Suppressor macrophage treated with lipopolysaccharide for 1 hour (primary cell): Measurements from ENCODE around the gene ARL4A.
"Not testable (repeated sequence)": the region's sequence is repeated elsewhere in the genome, so short reads cannot be mapped to it uniquely, and the experiment has no call there.

ENCODE experiments used
- DNase-seq, 3 donors: peaks; one replicate each; pipeline ENCODE4 v3.0.0-alpha.2; 2020 to 2022

Gene ARL4A

GRCh38 chr7:12686891-12687717 is at the start of gene ARL4A:
ARL4A (plus strand) TSS chr7:12687633; CDS start chr7:12688255, 622 bp downstream.
- DNase-seq, result peak; percentile 99

- DNase-seq, result peak; percentile 12 to 51 (median 37)
Measured at GRCh38 chr7:12637819-12638592, 49.4 kb upstream of the ARL4A start.

GRCh38 chr7:12638851-12639456 is 48.5 kb upstream of the ARL4A start:
- peak; percentile 45 to 87 (median 82) for DNase-seq

- DNase-seq, result no peak
Measured at GRCh38 chr7:12640299-12641096, 46.9 kb upstream of the ARL4A start.

GRCh38 chr7:12641196-12641595 is 46.2 kb upstream of the ARL4A start:
- no peak for DNase-seq

- DNase-seq, result no peak
Measured at GRCh38 chr7:12642508-12642907, 44.9 kb upstream of the ARL4A start.

GRCh38 chr7:12643001-12643643 is 44.3 kb upstream of the ARL4A start:
- DNase-seq, result no peak

- peak; percentile 65 to 83 (median 82) for DNase-seq
Measured at GRCh38 chr7:12643644-12644043, 43.8 kb upstream of the ARL4A start.

GRCh38 chr7:12645212-12645611 is 42.2 kb upstream of the ARL4A start:
- not testable (repeated sequence) for DNase-seq

- DNase-seq, result no peak
Measured at GRCh38 chr7:12646139-12646538, 41.3 kb upstream of the ARL4A start.

GRCh38 chr7:12647364-12648219 is 39.8 kb upstream of the ARL4A start:
- peak; percentile 49 to 60 (median 52) for DNase-seq

- DNase-seq, result no peak
Measured at GRCh38 chr7:12648704-12649261, 38.6 kb upstream of the ARL4A start.

- no peak for DNase-seq
Measured at GRCh38 chr7:12649348-12649747, 38.1 kb upstream of the ARL4A start.

- DNase-seq, result no peak
Measured at GRCh38 chr7:12650080-12650479, 37.4 kb upstream of the ARL4A start.

- no peak for DNase-seq
Measured at GRCh38 chr7:12653110-12653509, 34.3 kb upstream of the ARL4A start.

GRCh38 chr7:12653518-12653917 is 33.9 kb upstream of the ARL4A start:
- no peak for DNase-seq

GRCh38 chr7:12655161-12655560 is 32.3 kb upstream of the ARL4A start:
- no peak for DNase-seq

- not testable (repeated sequence) for DNase-seq
Measured at GRCh38 chr7:12660423-12660822, 27.0 kb upstream of the ARL4A start.

- not testable (repeated sequence) for DNase-seq
Measured at GRCh38 chr7:12660986-12661385, 26.4 kb upstream of the ARL4A start.

- DNase-seq, result no peak
Measured at GRCh38 chr7:12661581-12661980, 25.9 kb upstream of the ARL4A start.
